ENCODE data around the gene SYNGAP1. TPM values are rescaled to one million over a fixed set of nuclear protein-coding genes. Genes with fewer than 3 reads are reported as not detected.
A peak's percentile ranks its signal among the peaks of the same experiment; 100 is the strongest.

Gene SYNGAP1
- total and polyA plus RNA-seq, 2 of the 8 experiments (the other 6 are each of a cell fraction or from before 2014, with no cell fraction given), result 31.0 to 101 TPM

- Histone ChIP-seq H4K20me1 (replicated peaks in 1 of 2; ENCODE audit: control insufficient read depth in 1 of 2, insufficient read depth in 2 of 2, low read length in 2 of 2) (peaks cover 4 to 17% of the 10 kb centered on the region in 2 experiments), H3K56ac (replicated peaks; ENCODE audit: insufficient read length, low read depth, low read length) (no peak overlapping the region), H3K18ac (ENCODE audit: extremely low read depth, low read length) (no peak overlapping the region), H3K4me3 (ENCODE audit: extremely low read depth in 1 of 4, insufficient read depth in 2 of 4, low read depth in 3 of 4, low read length in 4 of 4) (no peak overlapping the region), H3K23ac (ENCODE audit: insufficient read length) (no peak overlapping the region), H3K27me3 (replicated peaks in 1 of 4; ENCODE audit: control insufficient read depth in 3 of 4, extremely low read depth in 1 of 4, insufficient read depth in 3 of 4, low read length in 3 of 4) (no peaks in the 10 kb centered on the region), H2BK15ac (ENCODE audit: low read length) (no peak overlapping the region), H3K27ac (ENCODE audit: low read depth, low read length) (no peak overlapping the region), H3K4ac (replicated peaks; ENCODE audit: insufficient read length, low read depth, low read length) (no peak overlapping the region), H4K5ac (ENCODE audit: insufficient read length, low read depth, low read length) (no peak overlapping the region), H3K79me1 (ENCODE audit: low read depth, low read length) (peaks cover 9% of the 10 kb centered on the region; the same call in 1 of the 2 replicates), H3K79me2 (ENCODE audit: control insufficient read depth in 1 of 2, insufficient read depth in 2 of 2, low read length in 2 of 2) (peaks cover 11 to 36% of the 10 kb centered on the region in 2 experiments), H2AK5ac (ENCODE audit: low read depth, low read length) (no peak overlapping the region), H3K9ac (replicated peaks in 1 of 4; ENCODE audit: extremely low read depth in 1 of 4, low read depth in 3 of 4, low read length in 3 of 4) (no peak overlapping the region), H2BK20ac (ENCODE audit: low read length) (no peak overlapping the region), H2BK120ac (replicated peaks; ENCODE audit: low read depth, low read length) (no peak overlapping the region), H3K9me3 (ENCODE audit: insufficient read depth in 2 of 2, low read depth in 1 of 2, low read length in 1 of 2) (no peaks in the 10 kb centered on the region), H3K4me1 (replicated peaks in 1 of 4; ENCODE audit: control insufficient read depth in 3 of 4, insufficient read depth in 4 of 4, low read length in 3 of 4) (peaks cover 8 to 31% (median 15%) of the 10 kb centered on the region in 4 experiments), H3K36me3 (ENCODE audit: control insufficient read depth in 2 of 4, insufficient read depth in 4 of 4, low read length in 3 of 4) (peaks cover 7 to 45% (median 29%) of the 10 kb centered on the region in 4 experiments; a peak in 7 of 8 replicates), H2BK5ac (ENCODE audit: low read depth, low read length) (no peak overlapping the region), H2AFZ (ENCODE audit: low read length) (no peak overlapping the region), H3K14ac (ENCODE audit: insufficient read length) (no peak overlapping the region), H3K23me2 (ENCODE audit: low read depth, low read length) (peaks cover 20% of the 10 kb centered on the region), H4K91ac (replicated peaks; ENCODE audit: insufficient read length, low read length) (no peak overlapping the region), H4K8ac (ENCODE audit: extremely low read depth, insufficient read depth, low read length) (peak overlapping the region; percentile 51; the same call in 1 of the 2 replicates), H2BK12ac (ENCODE audit: low read depth, low read length) (no peak overlapping the region), H3K4me2 (ENCODE audit: insufficient read depth in 1 of 2, low read depth in 2 of 2, low read length in 2 of 2) (no peak overlapping the region; a peak in 2 of 4 replicates)
- POLR2A ChIA-PET (ENCODE audit: partially characterized antibody), result interaction anchor here (0.9 to 2.0 kb wide), 9 partner anchors 11 to 139 kb away, joined by 3 to 11 read pairs (median 5); partner anchors contain the start of gene B3GALT4
- peak in 1 of 2 experiments; percentile 52 for DNase-seq (ENCODE audit: low read depth in 1 of 2, low spot score in 2 of 2)
- WGBS, 2 experiments (ENCODE audit: extremely low coverage in 1 of 2, insufficient coverage in 1 of 2, insufficient read length in 1 of 2, insufficient replicate concordance in 2 of 2, low coverage in 1 of 2, low lambda C conversion rate in 2 of 2, missing lambda C conversion rate in 1 of 2), result 81% methylated on average over 5 of the region's 12 CpGs; no CpG with 5 or more reads in 1 of the 2 experiments
- TF ChIP-seq CHD1 (IDR thresholded peaks at IDR 0.05; ENCODE audit: low read depth, low read length), result no peak
- TF ChIP-seq CEBPB (IDR thresholded peaks at IDR 0.05; ENCODE audit: low read depth, low read length), result no peak
- peak; percentile 53; the same call in 1 of the 2 replicates for TF ChIP-seq POLR2AphosphoS5 (IDR thresholded peaks at IDR 0.05; ENCODE audit: low read depth, low read length)
- TF ChIP-seq BACH1 (IDR thresholded peaks at IDR 0.05; ENCODE audit: low read length), result no peak
- TF ChIP-seq, protein P1, sequence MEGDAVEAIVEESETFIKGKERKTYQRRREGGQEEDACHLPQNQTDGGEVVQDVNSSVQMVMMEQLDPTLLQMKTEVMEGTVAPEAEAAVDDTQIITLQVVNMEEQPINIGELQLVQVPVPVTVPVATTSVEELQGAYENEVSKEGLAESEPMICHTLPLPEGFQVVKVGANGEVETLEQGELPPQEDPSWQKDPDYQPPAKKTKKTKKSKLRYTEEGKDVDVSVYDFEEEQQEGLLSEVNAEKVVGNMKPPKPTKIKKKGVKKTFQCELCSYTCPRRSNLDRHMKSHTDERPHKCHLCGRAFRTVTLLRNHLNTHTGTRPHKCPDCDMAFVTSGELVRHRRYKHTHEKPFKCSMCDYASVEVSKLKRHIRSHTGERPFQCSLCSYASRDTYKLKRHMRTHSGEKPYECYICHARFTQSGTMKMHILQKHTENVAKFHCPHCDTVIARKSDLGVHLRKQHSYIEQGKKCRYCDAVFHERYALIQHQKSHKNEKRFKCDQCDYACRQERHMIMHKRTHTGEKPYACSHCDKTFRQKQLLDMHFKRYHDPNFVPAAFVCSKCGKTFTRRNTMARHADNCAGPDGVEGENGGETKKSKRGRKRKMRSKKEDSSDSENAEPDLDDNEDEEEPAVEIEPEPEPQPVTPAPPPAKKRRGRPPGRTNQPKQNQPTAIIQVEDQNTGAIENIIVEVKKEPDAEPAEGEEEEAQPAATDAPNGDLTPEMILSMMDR (IDR thresholded peaks at IDR 0.05; ENCODE audit: control extremely low read depth in 1 of 3, insufficient read depth in 1 of 3, low read depth in 1 of 3, low read length in 3 of 3), result peak in 2 of 3 experiments; percentile 44 to 45; a peak in 3 of 4 replicates
- peak in 1 of 2 experiments; percentile 57; a peak in 1 of 3 replicates for TF ChIP-seq POLR2A (IDR thresholded peaks at IDR 0.05; ENCODE audit: control extremely low read depth in 1 of 2, low read depth in 2 of 2, low read length in 2 of 2)
- no peak for TF ChIP-seq FOSL1 (IDR thresholded peaks at IDR 0.05; ENCODE audit: insufficient read depth, low read depth, low read length)
- TF ChIP-seq RAD21 (IDR thresholded peaks at IDR 0.05 in 1 of 2, conservative IDR thresholded peaks at IDR 0.05 in 1 of 2; ENCODE audit: low read depth in 2 of 2, low read length in 2 of 2), result peak in 1 of 2 experiments; percentile 28; a peak in 1 of 4 replicates
- FAIRE-seq, result no peak
- CTCF ChIA-PET (ENCODE audit: partially characterized antibody), result interaction anchor here (0.6 to 5.7 kb wide), 9 partner anchors 10 to 181 kb away, joined by 3 to 37 read pairs (median 4); partner anchors contain the start of genes ZBTB22 and ZBTB9
Measured at GRCh38 chr6:33414592-33415271, 5.1 kb upstream of the SYNGAP1 start.
